GM23338 (cell line): ENCODE measurements around the gene RAP1GAP. TPM values are rescaled to one million over a fixed set of nuclear protein-coding genes. Genes with fewer than 3 reads are reported as not detected.

Experiments used
- ATAC-seq: fragments of 200-7000 bp; cut with Tn5 transposase; 3 replicates; pipeline ENCODE4 v1.9.1; 2020
- DNase-seq: peaks from one replicate; pipeline ENCODE4 v3.0.0-alpha.2; 2015; ENCODE audit warnings: low spot score
- H2AFZ ChIP-seq: fragments of 200-600 bp; sonication (generic); 2 replicates; pipeline ENCODE4 v1.8.0; 2016; ENCODE audit warnings: antibody characterized with exemption, mild to moderate bottlenecking, moderate library complexity
- H3F3A ChIP-seq: fragments of 200-600 bp; sonication (generic); replicated peaks from 2 replicates; pipeline ENCODE4 v1.8.0; 2017; ENCODE audit warnings: antibody characterized with exemption, mixed run types, low read depth
- H3K27ac ChIP-seq: fragments of 200-600 bp; sonication (generic); 2 replicates; pipeline ENCODE4 v1.6.1; 2016; ENCODE audit warnings: low read depth
- H3K27me3 ChIP-seq: fragments of 200-600 bp; sonication (generic); 2 replicates; pipeline ENCODE4 v1.8.0; 2016; ENCODE audit warnings: mild to moderate bottlenecking, mixed run types, moderate library complexity; ENCODE audit not compliant: insufficient read depth
- H3K36me3 ChIP-seq: fragments of 200-600 bp; sonication (generic); 2 replicates; pipeline ENCODE4 v1.8.0; 2016; ENCODE audit warnings: mild to moderate bottlenecking; ENCODE audit not compliant: insufficient read depth
- H3K4me1 ChIP-seq: fragments of 200-600 bp; sonication (generic); 2 replicates; pipeline ENCODE4 v1.8.0; 2016; ENCODE audit warnings: mild to moderate bottlenecking, moderate library complexity; ENCODE audit not compliant: insufficient read depth
- H3K4me2 ChIP-seq: fragments of 200-600 bp; sonication (generic); 2 replicates; pipeline ENCODE4 v1.7.1; 2017; ENCODE audit warnings: mixed run types
- H3K4me3 ChIP-seq: fragments of 200-600 bp; sonication (generic); 2 replicates; pipeline ENCODE4 v1.6.1; 2016; ENCODE audit warnings: mixed run types
- H3K79me2 ChIP-seq: fragments of 200-600 bp; sonication (generic); replicated peaks from 2 replicates; pipeline ENCODE4 v1.8.0; 2017; ENCODE audit warnings: mild to moderate bottlenecking; ENCODE audit not compliant: insufficient read depth
- H3K9me2 ChIP-seq: fragments of 200-600 bp; sonication (generic); 2 replicates; pipeline ENCODE4 v1.8.0; 2017; ENCODE audit not compliant: insufficient read depth
- H4K20me1 ChIP-seq: fragments of 200-600 bp; sonication (generic); replicated peaks from 2 replicates; pipeline ENCODE4 v1.8.0; 2017; ENCODE audit warnings: mild to moderate bottlenecking; ENCODE audit not compliant: insufficient read depth
- H3K27ac Mint-ChIP-seq: 2 replicates; pipeline ENCODE4 v1.8.0; 2020; ENCODE audit warnings: inconsistent platforms, mild to moderate bottlenecking, moderate library complexity, mixed read lengths
- H3K27me3 Mint-ChIP-seq: 3 replicates; pipeline ENCODE4 v1.8.0; 2022; ENCODE audit warnings: low read depth, mild to moderate bottlenecking, moderate library complexity, mixed read lengths, inconsistent platforms; ENCODE audit not compliant: insufficient read depth, poor library complexity
- H3K36me3 Mint-ChIP-seq: 3 replicates; pipeline ENCODE4 v1.8.0; 2021; ENCODE audit warnings: low read depth, mild to moderate bottlenecking, inconsistent platforms, moderate library complexity, mixed read lengths
- H3K4me1 Mint-ChIP-seq: 3 replicates; pipeline ENCODE4 v1.8.0; 2020; ENCODE audit warnings: mild to moderate bottlenecking, inconsistent platforms, mixed read lengths
- H3K4me3 Mint-ChIP-seq: 3 replicates; pipeline ENCODE4 v1.8.0; 2021; ENCODE audit warnings: moderate library complexity, mild to moderate bottlenecking, inconsistent platforms, mixed read lengths
- H3K9me3 Mint-ChIP-seq: 3 replicates; pipeline ENCODE4 v1.8.0; 2020; ENCODE audit warnings: moderate library complexity, mild to moderate bottlenecking, inconsistent platforms, mixed read lengths
- CREB1 ChIP-seq: fragments of 250-450 bp; sonication (Bioruptor Pico); IDR thresholded peaks from 2 replicates; pipeline ENCODE4 v1.5.0; 2020; ENCODE audit warnings: low read depth, mild to moderate bottlenecking, moderate library complexity
- ETS1 ChIP-seq: IDR thresholded peaks from 2 replicates; pipeline ENCODE4 v1.6.1; 2016; ENCODE audit warnings: antibody characterized with exemption
- EZH2 ChIP-seq: fragments of 200-600 bp; sonication (generic); IDR thresholded peaks from one replicate; pipeline ENCODE4 v1.8.0; 2017; ENCODE audit warnings: antibody characterized with exemption, mild to moderate bottlenecking, low read depth; ENCODE audit not compliant: unreplicated experiment
- NANOG ChIP-seq: IDR thresholded peaks from 2 replicates; pipeline ENCODE4 v1.6.1; 2016; ENCODE audit warnings: antibody characterized with exemption, borderline replicate concordance
- POLR2AphosphoS5 ChIP-seq: IDR thresholded peaks from 2 replicates; pipeline ENCODE4 v1.6.1; 2016; ENCODE audit warnings: antibody characterized with exemption, low read depth
- STAT1 ChIP-seq: IDR thresholded peaks from one replicate; pipeline ENCODE4 v1.6.1; 2016; ENCODE audit warnings: antibody characterized with exemption; ENCODE audit not compliant: unreplicated experiment
- ZNF331 ChIP-seq: fragments of 250-450 bp; sonication (Bioruptor Pico); IDR thresholded peaks from 2 replicates; pipeline ENCODE4 v1.5.0; 2020; ENCODE audit warnings: low read depth, mild to moderate bottlenecking, moderate library complexity
- polyA plus RNA-seq: library from polyadenylated mRNA; unstranded; fragments of >200 nt; fragmentation: Nextera tagmentation; extraction: Ambion mirVana; gene quantifications from 2 replicates; pipeline ENCODE4 v1.2.1, GENCODE V29; 2016
- total RNA-seq: library from RNA; depleted of rRNA; stranded (reverse); fragments of >200 nt; shearing (Covaris generic); gene quantifications from 2 replicates; pipeline ENCODE4 v1.2.3, GENCODE V29; 2014
- TF ChIP-seq, protein P1 (sequence below), 2 experiments: fragments of 200-600 bp in 1 of 2; sonication (generic) in 1 of 2; conservative IDR thresholded peaks; 2 replicates each; pipeline versions ENCODE4 v1.5.1 to v1.6.1; 2016 to 2017; ENCODE audit warnings: antibody characterized with exemption in 2 of 2, low read depth in 2 of 2, mild to moderate bottlenecking in 2 of 2, moderate library complexity in 1 of 2
- TF ChIP-seq, protein P2 (sequence below): fragments of 250-450 bp; sonication (Bioruptor Pico); IDR thresholded peaks from 2 replicates; pipeline ENCODE4 v1.5.0; 2020; ENCODE audit warnings: mild to moderate bottlenecking, moderate library complexity

Gene RAP1GAP
- total and polyA plus RNA-seq, 2 experiments from 2014 or later, result 4.3 to 6.6 TPM

GRCh38 chr1:21657456-21658190 is 11.5 kb downstream of the RAP1GAP start:
- no peak for ATAC-seq
- no peak overlapping the region for H3K4me3 ChIP-seq
- no peaks in the 10 kb centered on the region for H4K20me1 ChIP-seq
- DNase-seq, result no peak
- no peaks in the 10 kb centered on the region for H3K36me3 Mint-ChIP-seq
- peaks cover 20% of the 10 kb centered on the region for H3K27me3 ChIP-seq
- TF ChIP-seq EZH2 (no peak), NANOG (no peak), CREB1 (CRISPR knock-in tag) (no peak), ETS1 (no peak), POLR2AphosphoS5 (no peak), STAT1 (no peak), ZNF331 (no peak)
- TF ChIP-seq, protein P1, sequence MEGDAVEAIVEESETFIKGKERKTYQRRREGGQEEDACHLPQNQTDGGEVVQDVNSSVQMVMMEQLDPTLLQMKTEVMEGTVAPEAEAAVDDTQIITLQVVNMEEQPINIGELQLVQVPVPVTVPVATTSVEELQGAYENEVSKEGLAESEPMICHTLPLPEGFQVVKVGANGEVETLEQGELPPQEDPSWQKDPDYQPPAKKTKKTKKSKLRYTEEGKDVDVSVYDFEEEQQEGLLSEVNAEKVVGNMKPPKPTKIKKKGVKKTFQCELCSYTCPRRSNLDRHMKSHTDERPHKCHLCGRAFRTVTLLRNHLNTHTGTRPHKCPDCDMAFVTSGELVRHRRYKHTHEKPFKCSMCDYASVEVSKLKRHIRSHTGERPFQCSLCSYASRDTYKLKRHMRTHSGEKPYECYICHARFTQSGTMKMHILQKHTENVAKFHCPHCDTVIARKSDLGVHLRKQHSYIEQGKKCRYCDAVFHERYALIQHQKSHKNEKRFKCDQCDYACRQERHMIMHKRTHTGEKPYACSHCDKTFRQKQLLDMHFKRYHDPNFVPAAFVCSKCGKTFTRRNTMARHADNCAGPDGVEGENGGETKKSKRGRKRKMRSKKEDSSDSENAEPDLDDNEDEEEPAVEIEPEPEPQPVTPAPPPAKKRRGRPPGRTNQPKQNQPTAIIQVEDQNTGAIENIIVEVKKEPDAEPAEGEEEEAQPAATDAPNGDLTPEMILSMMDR (conservative IDR thresholded peaks at IDR 0.05; ENCODE audit: low read depth in 2 of 2), result peak; percentile 33 to 61
- TF ChIP-seq, protein P2, sequence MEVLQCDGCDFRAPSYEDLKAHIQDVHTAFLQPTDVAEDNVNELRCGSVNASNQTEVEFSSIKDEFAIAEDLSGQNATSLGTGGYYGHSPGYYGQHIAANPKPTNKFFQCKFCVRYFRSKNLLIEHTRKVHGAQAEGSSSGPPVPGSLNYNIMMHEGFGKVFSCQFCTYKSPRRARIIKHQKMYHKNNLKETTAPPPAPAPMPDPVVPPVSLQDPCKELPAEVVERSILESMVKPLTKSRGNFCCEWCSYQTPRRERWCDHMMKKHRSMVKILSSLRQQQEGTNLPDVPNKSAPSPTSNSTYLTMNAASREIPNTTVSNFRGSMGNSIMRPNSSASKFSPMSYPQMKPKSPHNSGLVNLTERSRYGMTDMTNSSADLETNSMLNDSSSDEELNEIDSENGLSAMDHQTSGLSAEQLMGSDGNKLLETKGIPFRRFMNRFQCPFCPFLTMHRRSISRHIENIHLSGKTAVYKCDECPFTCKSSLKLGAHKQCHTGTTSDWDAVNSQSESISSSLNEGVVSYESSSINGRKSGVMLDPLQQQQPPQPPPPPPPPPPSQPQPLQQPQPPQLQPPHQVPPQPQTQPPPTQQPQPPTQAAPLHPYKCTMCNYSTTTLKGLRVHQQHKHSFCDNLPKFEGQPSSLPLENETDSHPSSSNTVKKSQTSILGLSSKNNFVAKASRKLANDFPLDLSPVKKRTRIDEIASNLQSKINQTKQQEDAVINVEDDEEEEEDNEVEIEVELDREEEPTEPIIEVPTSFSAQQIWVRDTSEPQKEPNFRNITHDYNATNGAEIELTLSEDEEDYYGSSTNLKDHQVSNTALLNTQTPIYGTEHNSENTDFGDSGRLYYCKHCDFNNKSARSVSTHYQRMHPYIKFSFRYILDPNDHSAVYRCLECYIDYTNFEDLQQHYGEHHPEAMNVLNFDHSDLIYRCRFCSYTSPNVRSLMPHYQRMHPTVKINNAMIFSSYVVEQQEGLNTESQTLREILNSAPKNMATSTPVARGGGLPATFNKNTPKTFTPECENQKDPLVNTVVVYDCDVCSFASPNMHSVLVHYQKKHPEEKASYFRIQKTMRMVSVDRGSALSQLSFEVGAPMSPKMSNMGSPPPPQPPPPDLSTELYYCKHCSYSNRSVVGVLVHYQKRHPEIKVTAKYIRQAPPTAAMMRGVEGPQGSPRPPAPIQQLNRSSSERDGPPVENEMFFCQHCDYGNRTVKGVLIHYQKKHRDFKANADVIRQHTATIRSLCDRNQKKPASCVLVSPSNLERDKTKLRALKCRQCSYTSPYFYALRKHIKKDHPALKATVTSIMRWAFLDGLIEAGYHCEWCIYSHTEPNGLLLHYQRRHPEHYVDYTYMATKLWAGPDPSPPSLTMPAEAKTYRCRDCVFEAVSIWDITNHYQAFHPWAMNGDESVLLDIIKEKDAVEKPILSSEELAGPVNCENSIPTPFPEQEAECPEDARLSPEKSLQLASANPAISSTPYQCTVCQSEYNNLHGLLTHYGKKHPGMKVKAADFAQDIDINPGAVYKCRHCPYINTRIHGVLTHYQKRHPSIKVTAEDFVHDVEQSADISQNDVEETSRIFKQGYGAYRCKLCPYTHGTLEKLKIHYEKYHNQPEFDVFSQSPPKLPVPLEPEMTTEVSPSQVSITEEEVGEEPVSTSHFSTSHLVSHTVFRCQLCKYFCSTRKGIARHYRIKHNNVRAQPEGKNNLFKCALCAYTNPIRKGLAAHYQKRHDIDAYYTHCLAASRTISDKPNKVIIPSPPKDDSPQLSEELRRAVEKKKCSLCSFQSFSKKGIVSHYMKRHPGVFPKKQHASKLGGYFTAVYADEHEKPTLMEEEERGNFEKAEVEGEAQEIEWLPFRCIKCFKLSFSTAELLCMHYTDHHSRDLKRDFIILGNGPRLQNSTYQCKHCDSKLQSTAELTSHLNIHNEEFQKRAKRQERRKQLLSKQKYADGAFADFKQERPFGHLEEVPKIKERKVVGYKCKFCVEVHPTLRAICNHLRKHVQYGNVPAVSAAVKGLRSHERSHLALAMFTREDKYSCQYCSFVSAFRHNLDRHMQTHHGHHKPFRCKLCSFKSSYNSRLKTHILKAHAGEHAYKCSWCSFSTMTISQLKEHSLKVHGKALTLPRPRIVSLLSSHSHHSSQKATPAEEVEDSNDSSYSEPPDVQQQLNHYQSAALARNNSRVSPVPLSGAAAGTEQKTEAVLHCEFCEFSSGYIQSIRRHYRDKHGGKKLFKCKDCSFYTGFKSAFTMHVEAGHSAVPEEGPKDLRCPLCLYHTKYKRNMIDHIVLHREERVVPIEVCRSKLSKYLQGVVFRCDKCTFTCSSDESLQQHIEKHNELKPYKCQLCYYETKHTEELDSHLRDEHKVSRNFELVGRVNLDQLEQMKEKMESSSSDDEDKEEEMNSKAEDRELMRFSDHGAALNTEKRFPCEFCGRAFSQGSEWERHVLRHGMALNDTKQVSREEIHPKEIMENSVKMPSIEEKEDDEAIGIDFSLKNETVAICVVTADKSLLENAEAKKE (CRISPR knock-in tag), result no peak
- no peak overlapping the region for H3K27ac ChIP-seq
- peaks cover 28% of the 10 kb centered on the region for H3K27me3 Mint-ChIP-seq
- no peaks in the 10 kb centered on the region for H3K9me3 Mint-ChIP-seq
- H3K4me1 ChIP-seq, result no peaks in the 10 kb centered on the region; the same call in 1 of the 2 replicates
- no peak overlapping the region for H3K4me2 ChIP-seq
- peaks cover 6% of the 10 kb centered on the region; the same call in 1 of the 2 replicates for H3F3A ChIP-seq
- H2AFZ ChIP-seq, result no peak overlapping the region
- H3K36me3 ChIP-seq, result no peaks in the 10 kb centered on the region
- peaks cover 4% of the 10 kb centered on the region; the same call in 2 of the 3 replicates for H3K4me1 Mint-ChIP-seq
- no peaks in the 10 kb centered on the region for H3K9me2 ChIP-seq
- H3K27ac Mint-ChIP-seq, result no peak overlapping the region
- no peak overlapping the region for H3K4me3 Mint-ChIP-seq
- H3K79me2 ChIP-seq, result no peaks in the 10 kb centered on the region
